ENCODE measurements around the gene LRCH1. TPM values are rescaled to one million over a fixed set of nuclear protein-coding genes. Genes with fewer than 3 reads are reported as not detected.

LRCH1 gene
- total RNA-seq, 1 experiment from 2014 or later, result 3.2 TPM

DNA sequence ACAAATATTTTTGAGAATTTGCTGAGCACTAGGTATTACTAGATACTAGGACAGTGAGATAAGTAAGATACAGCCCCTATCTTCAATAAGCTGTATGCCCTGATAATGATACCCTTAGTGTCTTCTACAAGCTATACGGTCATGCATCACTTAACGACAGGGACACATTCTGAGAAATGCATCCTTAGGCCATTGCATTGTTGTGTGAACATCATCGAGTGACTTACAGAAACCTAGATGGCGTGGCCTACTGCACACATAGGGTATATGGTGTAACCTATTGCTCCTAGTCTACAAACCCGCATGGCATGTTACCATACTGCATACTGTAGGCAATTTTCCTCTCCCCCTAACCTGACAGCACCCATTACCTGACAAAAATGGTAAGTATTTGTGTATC lies 64.9 kb downstream of the LRCH1 start:
- H3K27me3 ChIP-seq (ENCODE audit: control insufficient read depth, insufficient read depth, low read length), result no peaks in the 10 kb centered on the region
- DNase-seq, result no peak
- H3K36me3 ChIP-seq (replicated peaks; ENCODE audit: control insufficient read depth, insufficient read depth, low read length), result no peaks in the 10 kb centered on the region
- no peak overlapping the region for H3K4me3 ChIP-seq (ENCODE audit: insufficient read depth, low read depth, low read length)

DNA sequence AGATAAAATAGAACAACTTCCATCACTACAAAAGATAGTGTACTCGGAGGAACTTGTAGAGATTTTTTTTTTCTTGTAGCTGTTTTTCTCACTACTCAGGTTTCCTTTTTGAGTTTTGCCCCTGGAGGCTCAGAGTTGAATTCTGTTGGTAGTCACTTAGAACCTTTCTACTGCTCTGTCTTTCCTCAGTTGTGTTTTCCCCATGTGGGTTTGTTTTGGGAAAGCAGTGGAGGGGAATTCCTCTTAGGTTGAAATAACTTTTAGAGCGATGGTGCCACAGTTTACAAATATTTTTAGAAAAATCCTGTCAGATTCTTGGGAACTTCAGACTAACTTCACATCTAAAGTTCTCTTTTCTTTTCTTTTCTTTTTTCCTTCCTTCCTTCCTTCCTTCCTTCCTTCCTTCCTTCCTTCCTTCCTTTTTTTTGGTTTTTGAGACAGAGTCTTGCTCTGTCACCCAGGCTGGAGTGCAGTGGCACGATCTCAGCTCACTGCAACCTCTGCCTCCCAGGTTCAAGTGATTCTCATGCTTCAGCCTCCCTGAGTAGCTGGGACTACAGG lies 65.8 kb downstream of the LRCH1 start:
- no peak for DNase-seq
- Histone ChIP-seq H3K36me3 (replicated peaks; ENCODE audit: control insufficient read depth, insufficient read depth, low read length) (no peaks in the 10 kb centered on the region), H3K27me3 (ENCODE audit: control insufficient read depth, insufficient read depth, low read length) (no peaks in the 10 kb centered on the region), H3K4me3 (ENCODE audit: insufficient read depth, low read depth, low read length) (no peak overlapping the region)

DNA sequence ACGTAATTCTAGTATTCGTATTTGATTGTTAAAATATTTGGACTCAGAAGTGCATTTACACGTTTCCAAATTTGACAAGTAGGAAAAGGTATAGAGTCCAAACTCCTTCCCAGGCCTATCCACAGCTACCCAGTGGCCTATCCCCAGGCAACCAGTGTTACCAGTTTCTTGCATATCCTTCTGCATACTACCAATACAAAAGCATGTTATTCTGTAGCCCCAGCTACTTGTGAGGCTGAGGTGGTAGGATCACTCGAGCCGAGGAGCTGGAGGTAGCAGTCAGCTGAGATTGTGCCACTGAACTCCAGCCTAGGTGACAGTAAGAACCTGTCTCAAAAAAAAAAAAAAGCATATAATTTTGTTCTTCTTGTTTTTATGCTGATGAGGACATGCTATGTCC lies 67.1 kb downstream of the LRCH1 start:
- Histone ChIP-seq H3K36me3 (replicated peaks; ENCODE audit: control insufficient read depth, insufficient read depth, low read length) (no peaks in the 10 kb centered on the region), H3K4me3 (ENCODE audit: insufficient read depth, low read depth, low read length) (no peak overlapping the region), H3K27me3 (ENCODE audit: control insufficient read depth, insufficient read depth, low read length) (no peaks in the 10 kb centered on the region)
- no peak for DNase-seq

DNA sequence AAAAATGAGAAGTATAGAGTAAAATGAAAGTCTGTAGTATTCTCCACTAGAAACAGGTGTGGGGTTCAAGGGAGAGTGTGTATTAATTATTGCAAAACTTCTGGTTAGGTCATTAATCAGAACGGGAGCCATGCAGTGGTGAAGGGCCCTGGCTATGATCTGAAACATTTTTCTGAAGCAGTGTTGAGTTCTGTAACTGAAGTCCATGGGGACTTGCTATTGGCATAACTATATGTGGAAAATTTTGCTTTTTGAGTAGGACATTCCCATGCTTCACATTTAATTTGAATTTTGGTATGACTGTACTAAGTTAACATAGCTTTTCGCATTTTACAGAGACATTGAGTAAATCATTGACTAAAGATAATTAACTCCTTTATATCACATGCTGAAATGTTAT lies 67.5 kb downstream of the LRCH1 start:
- DNase-seq, result no peak
- H3K27me3 ChIP-seq (ENCODE audit: control insufficient read depth, insufficient read depth, low read length), result no peaks in the 10 kb centered on the region
- no peak overlapping the region for H3K4me3 ChIP-seq (ENCODE audit: insufficient read depth, low read depth, low read length)
- H3K36me3 ChIP-seq (replicated peaks; ENCODE audit: control insufficient read depth, insufficient read depth, low read length), result no peaks in the 10 kb centered on the region

DNA sequence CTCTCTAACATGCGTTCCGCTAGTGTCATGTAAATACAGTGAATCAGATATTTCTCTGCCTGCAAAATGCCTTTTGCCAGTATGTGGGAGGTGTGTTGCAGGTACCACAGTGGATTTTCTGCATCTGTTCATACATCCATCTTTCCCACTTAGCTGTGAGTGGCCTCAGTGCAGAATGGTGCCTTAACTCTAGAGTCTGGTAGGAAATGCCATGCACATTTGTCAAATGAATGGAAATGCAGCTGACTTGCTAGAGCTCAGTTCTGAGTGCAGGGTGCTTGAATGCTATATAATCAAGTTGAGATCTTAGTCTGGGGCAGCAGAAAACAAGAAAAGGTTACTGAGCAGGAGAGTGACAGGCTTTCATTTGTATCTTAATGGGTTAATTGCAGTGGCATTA lies 68.2 kb downstream of the LRCH1 start:
- Histone ChIP-seq H3K27me3 (ENCODE audit: control insufficient read depth, insufficient read depth, low read length) (no peaks in the 10 kb centered on the region), H3K4me3 (ENCODE audit: insufficient read depth, low read depth, low read length) (no peak overlapping the region), H3K36me3 (replicated peaks; ENCODE audit: control insufficient read depth, insufficient read depth, low read length) (no peaks in the 10 kb centered on the region)
- no peak for DNase-seq

DNA sequence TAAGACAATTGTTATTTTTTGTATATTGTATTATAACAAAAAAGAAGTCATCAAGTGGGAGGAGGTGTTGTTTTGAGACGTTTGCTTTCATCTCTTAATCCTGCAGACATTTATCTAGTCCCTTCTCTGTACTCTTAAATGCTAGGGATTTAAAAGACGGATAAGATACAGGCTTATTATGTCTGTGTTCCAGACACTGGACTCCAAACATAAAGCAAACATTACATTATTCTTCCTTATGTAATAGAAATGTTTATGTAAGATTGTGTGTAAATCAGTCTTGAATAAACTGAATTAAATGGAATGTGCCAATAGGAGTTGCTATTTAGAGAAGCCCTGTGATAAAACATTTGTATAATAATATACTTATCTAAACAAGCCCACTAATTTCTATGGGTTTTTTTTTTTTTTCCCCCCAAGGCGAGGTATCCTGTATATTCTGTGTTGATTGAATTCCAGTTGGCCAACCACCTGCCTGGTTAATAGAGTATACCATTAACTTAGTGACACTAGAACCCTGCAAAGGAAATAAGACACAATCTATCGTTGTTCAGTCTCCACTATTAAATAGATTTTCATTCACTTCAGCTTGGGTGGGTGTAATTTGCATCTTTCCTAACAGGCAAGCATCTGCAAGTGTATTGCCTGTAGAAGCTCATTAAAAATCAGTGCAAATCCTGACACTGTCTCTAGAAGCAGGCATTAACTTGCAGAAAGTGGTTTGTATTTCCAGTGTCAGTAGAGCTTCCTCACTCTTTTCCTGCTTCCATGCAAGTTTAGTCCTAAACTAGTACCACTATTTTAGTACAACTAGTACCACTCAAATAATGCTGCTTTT lies 69.0 kb downstream of the LRCH1 start:
- Histone ChIP-seq H3K27me3 (ENCODE audit: control insufficient read depth, insufficient read depth, low read length) (no peaks in the 10 kb centered on the region), H3K36me3 (replicated peaks; ENCODE audit: control insufficient read depth, insufficient read depth, low read length) (no peaks in the 10 kb centered on the region), H3K4me3 (ENCODE audit: insufficient read depth, low read depth, low read length) (no peak overlapping the region)
- DNase-seq, result no peak

DNA sequence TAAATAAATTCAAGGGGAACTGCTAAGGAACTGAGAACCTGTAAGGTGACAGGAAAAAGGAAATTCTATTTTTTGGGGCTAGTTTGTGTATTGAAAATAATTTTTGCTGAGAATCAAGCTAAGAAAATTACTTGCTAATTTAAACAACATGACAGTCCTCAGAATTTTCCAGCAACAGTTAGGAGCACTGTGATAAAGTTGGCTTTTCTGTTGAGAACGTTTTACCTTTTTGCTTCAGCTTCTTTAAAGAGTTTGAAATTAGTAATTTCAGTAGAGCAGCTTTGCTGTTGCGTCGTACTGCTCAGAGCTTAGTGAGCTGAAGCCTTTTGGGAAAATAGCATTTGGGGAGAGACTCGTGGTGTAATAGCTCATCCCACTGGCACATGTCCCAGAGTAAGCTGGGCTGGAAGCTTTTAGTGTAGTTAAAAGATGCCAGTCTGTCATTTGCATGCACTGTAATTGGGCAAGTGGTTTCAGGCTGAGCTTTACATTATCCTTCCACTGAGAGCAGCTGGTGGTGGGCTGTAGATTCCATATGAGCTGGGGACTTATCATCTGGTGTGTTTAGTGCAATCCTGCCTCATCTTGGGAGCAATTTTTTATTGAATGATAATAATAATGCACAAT lies 69.8 kb downstream of the LRCH1 start:
- Histone ChIP-seq H3K36me3 (replicated peaks; ENCODE audit: control insufficient read depth, insufficient read depth, low read length) (no peaks in the 10 kb centered on the region), H3K4me3 (ENCODE audit: insufficient read depth, low read depth, low read length) (no peak overlapping the region), H3K27me3 (ENCODE audit: control insufficient read depth, insufficient read depth, low read length) (no peaks in the 10 kb centered on the region)
- no peak for DNase-seq

DNA sequence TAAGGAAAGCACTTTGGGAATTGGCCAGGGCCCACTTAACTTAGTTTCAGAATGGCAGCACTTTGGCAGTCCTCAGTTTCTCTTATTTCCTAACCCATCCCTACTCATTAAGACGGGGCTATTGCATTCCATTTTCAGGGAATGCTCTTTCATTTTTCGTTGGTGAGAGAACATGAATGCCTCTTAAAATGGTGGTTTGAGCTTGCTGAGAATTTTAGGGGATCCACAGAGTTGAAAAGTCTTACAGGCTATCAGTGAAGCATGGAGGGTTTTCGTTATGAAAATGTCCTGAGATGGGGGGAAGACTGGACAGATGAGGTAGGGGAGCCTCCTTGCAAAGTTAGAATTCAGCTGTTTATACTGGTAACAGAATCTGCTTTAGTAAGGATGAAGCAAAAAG lies 71.4 kb downstream of the LRCH1 start:
- DNase-seq, result no peak
- Histone ChIP-seq H3K27me3 (ENCODE audit: control insufficient read depth, insufficient read depth, low read length) (no peaks in the 10 kb centered on the region), H3K4me3 (ENCODE audit: insufficient read depth, low read depth, low read length) (no peak overlapping the region), H3K36me3 (replicated peaks; ENCODE audit: control insufficient read depth, insufficient read depth, low read length) (no peaks in the 10 kb centered on the region)

DNA sequence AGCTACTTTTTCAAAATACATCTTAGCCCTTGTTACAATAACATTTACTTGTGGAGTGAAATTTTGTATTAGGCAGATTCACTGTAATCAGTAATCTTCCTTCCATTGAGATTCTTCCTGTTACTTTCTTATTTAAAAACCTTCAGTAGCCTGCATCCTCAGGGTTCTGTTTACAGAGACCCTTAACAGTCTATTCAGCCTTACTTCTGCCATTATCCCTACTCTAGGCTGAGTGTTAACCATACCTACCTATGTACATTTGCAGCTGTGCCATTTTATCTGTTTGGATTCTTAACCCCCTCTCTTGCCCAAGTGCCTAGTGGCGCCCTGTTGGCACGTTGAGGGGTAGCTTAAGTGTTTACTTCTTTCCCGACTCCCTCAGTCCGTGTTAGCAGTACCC lies 71.9 kb downstream of the LRCH1 start:
- Histone ChIP-seq H3K4me3 (ENCODE audit: insufficient read depth, low read depth, low read length) (no peak overlapping the region), H3K36me3 (replicated peaks; ENCODE audit: control insufficient read depth, insufficient read depth, low read length) (no peaks in the 10 kb centered on the region), H3K27me3 (ENCODE audit: control insufficient read depth, insufficient read depth, low read length) (no peaks in the 10 kb centered on the region)
- no peak for DNase-seq

DNA sequence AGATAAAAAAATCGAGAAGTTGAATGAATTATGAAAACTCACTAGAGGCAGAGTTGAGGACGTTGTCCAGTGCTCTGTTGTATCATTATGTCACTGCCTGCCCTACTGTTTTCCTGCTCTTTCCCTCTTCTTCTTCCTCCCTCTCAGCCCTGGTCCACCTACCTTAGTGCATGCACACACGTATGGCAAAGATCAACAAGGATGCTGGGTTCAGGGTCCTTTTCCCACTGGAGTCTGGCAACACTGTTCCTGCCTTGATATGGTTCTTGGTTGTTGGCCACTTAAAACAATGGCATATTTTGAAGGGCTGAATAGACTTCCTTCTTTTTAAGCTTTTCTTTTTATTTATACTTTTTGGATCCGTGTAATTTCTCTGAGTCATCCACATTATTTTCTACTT lies 74.5 kb downstream of the LRCH1 start:
- no peak for DNase-seq
- H3K4me3 ChIP-seq (ENCODE audit: insufficient read depth, low read depth, low read length), result no peak overlapping the region

DNA sequence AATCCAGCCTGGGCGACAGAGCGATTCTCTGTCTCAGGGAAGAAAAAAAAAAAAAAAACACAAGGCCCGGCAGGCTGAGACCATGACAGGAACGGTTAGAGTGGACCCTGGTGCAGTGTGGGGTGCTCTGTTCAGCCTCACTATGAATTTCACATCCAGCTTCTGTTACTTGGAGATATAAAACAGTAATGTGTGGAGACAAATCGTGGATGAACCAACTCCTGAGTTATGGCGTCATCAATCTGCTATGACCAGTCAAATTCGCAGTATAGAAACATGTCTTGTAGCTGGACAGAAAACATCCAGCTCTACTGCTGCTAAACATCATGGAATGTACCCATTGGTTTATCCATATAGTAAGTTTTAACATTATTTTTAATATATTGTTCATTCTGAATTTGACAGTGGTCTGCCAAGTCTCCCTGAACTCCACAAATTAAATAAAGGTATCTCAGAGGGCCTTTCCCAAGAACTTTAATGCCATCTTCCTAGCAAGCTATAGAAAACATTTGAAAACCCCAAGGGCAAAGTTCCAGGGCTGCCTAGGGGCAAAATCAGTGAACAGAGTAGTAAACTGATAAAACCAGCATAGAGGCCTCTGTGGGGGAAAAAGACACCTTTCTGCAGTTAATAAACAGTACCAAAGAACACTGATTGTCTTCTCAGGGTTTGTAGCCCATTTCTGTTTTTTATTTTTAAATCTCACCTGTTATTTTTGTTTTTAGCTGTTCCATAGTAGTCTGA lies 75.8 kb downstream of the LRCH1 start:
- no peak for DNase-seq

More for the DNA sequence above, 74.5 kb downstream of the LRCH1 start:
- H3K36me3 ChIP-seq (replicated peaks; ENCODE audit: control insufficient read depth, insufficient read depth, low read length), result no peaks in the 10 kb centered on the region
- no peaks in the 10 kb centered on the region for H3K27me3 ChIP-seq (ENCODE audit: control insufficient read depth, insufficient read depth, low read length)

DNA sequence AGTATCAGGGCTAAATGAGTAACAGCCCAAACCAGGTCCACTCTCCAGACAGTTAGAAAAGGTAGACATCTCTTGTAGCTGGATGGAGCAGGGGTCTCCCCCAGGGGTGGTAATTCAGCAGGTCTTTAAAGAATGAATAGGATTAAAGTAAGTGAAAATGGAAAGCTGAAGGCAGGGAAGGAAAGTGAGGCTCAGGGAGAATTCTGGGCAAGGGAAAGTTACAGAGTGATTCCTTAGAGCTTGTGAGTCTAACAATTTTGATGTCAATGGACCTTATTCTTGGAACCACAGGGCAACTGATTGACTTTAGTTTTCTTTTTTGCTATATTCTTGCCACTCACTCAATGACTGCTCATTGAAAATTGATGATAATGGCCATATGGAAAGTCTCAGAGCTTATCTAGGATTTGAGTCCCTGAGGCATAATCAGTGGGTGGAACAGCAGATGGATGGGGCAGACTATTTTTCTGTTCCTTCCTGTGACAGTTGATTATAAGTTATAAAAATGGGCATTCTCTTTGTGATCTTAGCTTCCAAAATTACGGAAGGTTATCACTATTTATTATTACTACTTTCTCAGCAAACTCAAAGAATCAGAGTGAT lies 76.9 kb downstream of the LRCH1 start:
- DNase-seq, result no peak
- no peak overlapping the region for H3K4me3 ChIP-seq (ENCODE audit: insufficient read depth, low read depth, low read length)
- H3K27me3 ChIP-seq (ENCODE audit: control insufficient read depth, insufficient read depth, low read length), result no peaks in the 10 kb centered on the region
- no peaks in the 10 kb centered on the region for H3K36me3 ChIP-seq (replicated peaks; ENCODE audit: control insufficient read depth, insufficient read depth, low read length)

More for the DNA sequence above, 75.8 kb downstream of the LRCH1 start:
- Histone ChIP-seq H3K36me3 (replicated peaks; ENCODE audit: control insufficient read depth, insufficient read depth, low read length) (no peaks in the 10 kb centered on the region), H3K27me3 (ENCODE audit: control insufficient read depth, insufficient read depth, low read length) (no peaks in the 10 kb centered on the region), H3K4me3 (ENCODE audit: insufficient read depth, low read depth, low read length) (no peak overlapping the region)

DNA sequence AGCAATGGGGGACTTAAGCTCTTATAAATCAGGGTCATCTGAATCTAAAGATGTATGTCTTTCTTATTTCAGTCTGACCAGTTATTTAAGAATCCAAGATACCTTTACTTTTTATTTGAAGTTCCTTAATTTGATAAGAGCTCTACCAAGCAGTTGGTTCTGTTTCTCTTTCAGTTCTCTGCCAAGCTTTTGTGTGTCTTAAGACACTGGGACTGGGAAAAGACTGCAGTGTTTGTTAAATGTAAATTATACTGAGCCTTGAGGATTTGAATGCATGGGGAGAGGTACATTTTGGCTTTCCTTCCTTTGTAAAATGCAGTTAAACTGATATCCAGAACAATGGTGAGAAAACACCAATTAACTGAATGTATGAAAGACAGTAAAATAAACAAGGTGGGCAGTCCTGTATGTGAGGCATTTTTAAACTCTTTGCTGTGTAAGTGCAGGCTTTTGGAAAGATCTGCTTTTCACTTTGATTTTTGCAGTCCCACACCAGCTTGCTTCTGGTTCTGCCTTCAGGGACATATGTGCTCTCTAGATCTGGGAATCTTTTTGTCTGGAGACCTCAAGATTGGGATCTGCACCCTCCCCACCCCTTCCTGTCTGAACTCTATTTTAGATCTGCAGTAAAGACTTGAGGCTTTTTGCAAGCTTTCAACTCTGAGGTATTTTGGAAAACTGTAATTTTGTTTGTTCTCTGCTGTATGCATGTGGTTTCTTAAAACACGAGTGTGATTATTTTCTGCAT lies 77.6 kb downstream of the LRCH1 start:
- Histone ChIP-seq H3K27me3 (ENCODE audit: control insufficient read depth, insufficient read depth, low read length) (no peaks in the 10 kb centered on the region), H3K4me3 (ENCODE audit: insufficient read depth, low read depth, low read length) (no peak overlapping the region), H3K36me3 (replicated peaks; ENCODE audit: control insufficient read depth, insufficient read depth, low read length) (no peaks in the 10 kb centered on the region)
- no peak for DNase-seq

DNA sequence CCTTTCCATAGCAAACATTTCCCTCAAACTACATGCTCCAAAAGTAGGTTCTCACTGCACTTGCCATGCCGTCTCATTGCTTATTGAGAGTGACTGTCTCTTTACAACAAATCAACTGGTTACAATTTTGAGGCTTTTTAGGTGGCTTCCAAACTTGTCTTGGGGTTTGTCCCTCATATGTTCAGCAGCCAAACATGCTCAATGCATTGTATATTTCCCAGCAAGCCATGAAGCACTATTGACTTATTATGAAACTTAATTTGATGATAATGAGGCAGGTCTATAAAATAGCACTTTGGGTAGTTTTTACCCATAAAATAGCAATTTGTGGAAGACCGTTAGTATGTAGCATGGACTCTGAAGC lies 78.2 kb downstream of the LRCH1 start:
- Histone ChIP-seq H3K27me3 (ENCODE audit: control insufficient read depth, insufficient read depth, low read length) (no peaks in the 10 kb centered on the region), H3K36me3 (replicated peaks; ENCODE audit: control insufficient read depth, insufficient read depth, low read length) (no peaks in the 10 kb centered on the region), H3K4me3 (ENCODE audit: insufficient read depth, low read depth, low read length) (no peak overlapping the region)
- DNase-seq, result no peak

All from H7 (cell line).